Kidney (tissue), 14 donors: ENCODE results near the gene PPL. TPM values are rescaled to one million over a fixed set of nuclear protein-coding genes. Genes with fewer than 3 reads are reported as not detected.
"Not testable (repeated sequence)": the region's sequence is repeated elsewhere in the genome, so short reads cannot be mapped to it uniquely, and the experiment has no call there.

Experiments used
- DNase-seq, 5 donors: peaks; one replicate each; pipeline ENCODE4 v3.0.0-alpha.2; 2013 to 2020
- FAIRE-seq: peaks from 2 replicates; lab custom pipeline; 2012; peaks lifted over from hg19 to GRCh38; lab: Jason Lieb, UNC
- H3K27ac ChIP-seq, 2 donors: one replicate each; pipeline ENCODE4 v1.7.0; 2013; ENCODE audit warnings: low read depth in 2 of 2, low read length in 2 of 2, inconsistent platforms in 1 of 2
- H3K27me3 ChIP-seq: one replicate; pipeline ENCODE4 v1.7.1; 2013; ENCODE audit warnings: low read length, inconsistent platforms; ENCODE audit not compliant: control insufficient read depth, insufficient read depth
- H3K36me3 ChIP-seq, 3 donors: one replicate each; pipeline versions ENCODE4 v1.7.0 to v1.7.1; 2013; ENCODE audit warnings: low read length in 3 of 3, control low read depth in 1 of 3, inconsistent platforms in 1 of 3; ENCODE audit not compliant: insufficient read depth in 3 of 3, control insufficient read depth in 2 of 3
- H3K4me1 ChIP-seq, 3 donors: one replicate each; pipeline versions ENCODE4 v1.7.0 to v1.7.1; 2013; ENCODE audit warnings: low read length in 3 of 3, inconsistent platforms in 1 of 3, low read depth in 1 of 3; ENCODE audit not compliant: control insufficient read depth in 2 of 3, insufficient read depth in 2 of 3
- H3K4me3 ChIP-seq, 3 donors: one replicate each; pipeline versions ENCODE4 v1.7.0 to v1.8.1; 2013; ENCODE audit warnings: low read length in 3 of 3, control low read depth in 1 of 3, inconsistent platforms in 1 of 3
- H3K9ac ChIP-seq, 3 donors: one replicate each; pipeline versions ENCODE4 v1.7.0 to v1.7.1; 2013; ENCODE audit warnings: low read length in 3 of 3, control low read depth in 1 of 3, inconsistent platforms in 1 of 3
- H3K9me3 ChIP-seq, 3 donors: one replicate each; pipeline versions ENCODE4 v1.7.0 to v1.7.1; 2013; ENCODE audit warnings: low read length in 3 of 3, control low read depth in 1 of 3, inconsistent platforms in 1 of 3; ENCODE audit not compliant: control insufficient read depth in 2 of 3, insufficient read depth in 1 of 3
- intact Hi-C: fragments of 100-400 bp; cut with DNase I; formaldehyde crosslinking; loops from one replicate; pipeline ENCODE4 v1.11.1; 2022
- polyA plus RNA-seq: library from polyadenylated mRNA; stranded (reverse); fragments of 350-450 nt; fragmentation: Illumina TruSeq; extraction: RNeasy Lipid Tissue Mini Kit (QIAGEN cat#74804); gene quantifications from one replicate; pipeline ENCODE4 v1.2.3, GENCODE V29; 2014; ENCODE audit warnings: low read depth, low replicate concordance; ENCODE audit not compliant: insufficient read depth
- total RNA-seq: library from RNA; stranded (reverse); fragmentation: NEBNext Ultra II Directional; extraction: Animal tissue kit (Norgen Biotek cat#: 25700); gene quantifications from one replicate; pipeline ENCODE4 v1.2.1, GENCODE V29; 2021
- TF ChIP-seq, protein P1 (sequence below): IDR thresholded peaks from 3 replicates; pipeline ENCODE4 v1.5.1; 2012; ENCODE audit warnings: mild to moderate bottlenecking, moderate library complexity, borderline replicate concordance; ENCODE audit not compliant: insufficient read depth; ENCODE audit errors: extremely low read depth
- donor health status: control.
- donor health status: control.
- donor health status: control.
- donor health status: control.
- donor health status: control.
- donor health status: DM: yes; HTN: yes; CAD: no.
- donor health status: Normal renal cell carcinoma (clear cell type).

Gene PPL
- total and polyA plus RNA-seq, 2 donors from 2014 or later, result 7.7 to 78.4 TPM

DNA sequence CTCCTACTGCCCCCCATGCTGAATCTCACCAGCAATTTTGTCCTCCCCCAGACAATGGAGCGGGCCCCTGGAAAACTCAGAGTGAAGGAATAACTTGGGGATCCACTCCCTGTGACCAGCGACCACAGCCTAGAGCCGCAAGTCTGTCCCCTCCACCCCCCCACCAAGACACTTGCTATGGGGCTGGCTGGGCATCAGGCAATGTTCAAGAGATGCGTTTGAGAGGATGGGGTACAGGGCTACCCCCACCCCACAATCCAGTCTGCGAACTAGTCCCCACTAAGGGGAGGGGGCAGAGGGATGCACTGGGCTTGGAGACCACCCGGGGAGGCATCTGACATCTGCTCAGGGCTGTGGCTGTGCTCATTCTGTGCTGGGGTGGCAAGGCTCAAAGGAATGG, 2.4 kb downstream of the PPL start:
- H3K9me3 ChIP-seq, result no peaks in the 10 kb centered on the region
- peaks cover 3% of the 10 kb centered on the region for H3K27me3 ChIP-seq
- intact Hi-C loops, result no loop called here
- no peaks in the 10 kb centered on the region for H3K36me3 ChIP-seq
- H3K4me3 ChIP-seq, result no peak overlapping the region
- peaks cover 0 to 10% (median 0%) of the 10 kb centered on the region in 3 donors for H3K4me1 ChIP-seq
- H3K27ac ChIP-seq, result no peak overlapping the region
- DNase-seq (no peak), FAIRE-seq (no peak)
- H3K9ac ChIP-seq, result no peak overlapping the region
- TF ChIP-seq, protein P1, sequence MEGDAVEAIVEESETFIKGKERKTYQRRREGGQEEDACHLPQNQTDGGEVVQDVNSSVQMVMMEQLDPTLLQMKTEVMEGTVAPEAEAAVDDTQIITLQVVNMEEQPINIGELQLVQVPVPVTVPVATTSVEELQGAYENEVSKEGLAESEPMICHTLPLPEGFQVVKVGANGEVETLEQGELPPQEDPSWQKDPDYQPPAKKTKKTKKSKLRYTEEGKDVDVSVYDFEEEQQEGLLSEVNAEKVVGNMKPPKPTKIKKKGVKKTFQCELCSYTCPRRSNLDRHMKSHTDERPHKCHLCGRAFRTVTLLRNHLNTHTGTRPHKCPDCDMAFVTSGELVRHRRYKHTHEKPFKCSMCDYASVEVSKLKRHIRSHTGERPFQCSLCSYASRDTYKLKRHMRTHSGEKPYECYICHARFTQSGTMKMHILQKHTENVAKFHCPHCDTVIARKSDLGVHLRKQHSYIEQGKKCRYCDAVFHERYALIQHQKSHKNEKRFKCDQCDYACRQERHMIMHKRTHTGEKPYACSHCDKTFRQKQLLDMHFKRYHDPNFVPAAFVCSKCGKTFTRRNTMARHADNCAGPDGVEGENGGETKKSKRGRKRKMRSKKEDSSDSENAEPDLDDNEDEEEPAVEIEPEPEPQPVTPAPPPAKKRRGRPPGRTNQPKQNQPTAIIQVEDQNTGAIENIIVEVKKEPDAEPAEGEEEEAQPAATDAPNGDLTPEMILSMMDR, result no peak

DNA sequence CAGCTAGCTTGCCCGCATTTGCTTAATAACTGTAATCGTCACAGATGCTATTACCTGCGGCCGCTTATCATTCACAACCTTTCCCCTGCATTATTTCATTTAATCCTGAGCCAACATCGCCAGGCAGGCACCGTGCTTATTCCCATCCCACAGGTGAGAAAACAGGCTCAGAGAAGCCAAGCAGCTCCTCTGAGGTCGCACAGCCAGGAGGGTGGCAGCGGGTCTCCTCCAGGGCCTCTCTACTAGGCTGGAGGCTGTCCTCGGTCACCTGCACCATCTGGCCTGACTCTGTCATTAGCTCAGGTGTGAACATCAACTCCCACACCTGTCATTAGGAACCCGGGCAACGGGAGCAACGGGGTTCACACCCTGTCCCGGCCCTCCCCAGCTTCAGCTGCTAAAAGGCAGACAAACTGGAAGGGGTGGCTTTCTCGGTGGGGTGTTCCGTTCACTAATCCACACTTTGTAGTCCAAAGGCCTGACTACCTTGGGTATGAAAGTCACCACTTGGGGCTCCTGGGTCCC, 3.0 kb downstream of the PPL start:
- no peak overlapping the region for H3K4me3 ChIP-seq
- no peak for FAIRE-seq

DNA sequence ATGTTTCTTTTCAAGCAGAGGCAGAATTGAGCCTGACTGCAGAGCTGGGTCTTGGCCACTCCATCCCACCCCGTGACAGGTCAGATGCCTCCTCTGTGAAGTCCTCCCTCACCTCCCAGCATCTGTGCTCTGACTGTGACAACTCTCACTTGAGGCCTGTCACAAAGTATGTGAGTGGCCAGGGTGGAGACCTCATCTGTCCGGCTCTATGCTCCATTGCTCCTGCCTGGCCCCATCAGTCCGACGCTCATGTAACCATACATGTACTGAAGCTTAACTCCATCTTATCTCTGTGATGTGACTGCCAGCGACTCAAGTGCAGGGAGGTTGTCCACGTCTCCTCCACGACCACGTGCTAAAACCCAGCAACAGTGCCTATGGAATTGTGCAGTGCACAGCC, 3.5 kb downstream of the PPL start:
- Histone ChIP-seq H3K27me3 (peaks cover 3% of the 10 kb centered on the region), H3K27ac (no peak overlapping the region), H3K4me1 (peaks cover 0 to 10% (median 0%) of the 10 kb centered on the region in 3 donors), H3K4me3 (no peak overlapping the region), H3K9ac (no peak overlapping the region), H3K9me3 (no peaks in the 10 kb centered on the region), H3K36me3 (no peaks in the 10 kb centered on the region)
- FAIRE-seq (no peak), DNase-seq (no peak)
- intact Hi-C loops, result no loop called here
- TF ChIP-seq, protein P1, result no peak

More for the DNA sequence above, 3.0 kb downstream of the PPL start:
- H3K9ac ChIP-seq, result no peak overlapping the region
- H3K27ac ChIP-seq, result no peak overlapping the region
- TF ChIP-seq, protein P1, result no peak
- no peak for DNase-seq
- H3K27me3 ChIP-seq, result peaks cover 3% of the 10 kb centered on the region
- H3K9me3 ChIP-seq, result no peaks in the 10 kb centered on the region
- no peaks in the 10 kb centered on the region for H3K36me3 ChIP-seq
- intact Hi-C loops, result no loop called here
- H3K4me1 ChIP-seq, result peaks cover 0 to 10% (median 0%) of the 10 kb centered on the region in 3 donors

DNA sequence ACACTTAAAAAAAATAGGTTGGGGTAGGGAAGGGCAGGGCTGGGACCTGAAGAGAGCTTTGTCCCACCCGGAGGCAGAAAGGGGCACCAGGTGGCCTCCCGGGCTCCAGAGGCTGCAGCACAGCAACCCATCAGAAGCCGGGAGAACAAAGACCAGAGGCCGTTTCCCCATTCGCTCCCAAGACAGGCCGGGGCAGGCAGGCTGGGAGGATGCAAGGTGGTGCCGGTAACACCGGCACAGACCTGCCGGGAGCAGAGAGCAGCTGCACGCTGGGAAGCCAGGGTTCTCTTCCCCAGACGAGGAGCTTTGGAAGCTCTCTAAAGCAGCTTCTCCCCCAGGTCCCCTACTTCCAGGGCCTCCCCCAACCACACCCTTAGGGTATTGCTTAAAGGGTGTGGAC, 5.6 kb downstream of the PPL start:
- no peak overlapping the region for H3K9ac ChIP-seq
- no peak for DNase-seq
- H3K9me3 ChIP-seq, result peaks cover 0 to 9% (median 0%) of the 10 kb centered on the region in 3 donors
- H3K27me3 ChIP-seq, result no peaks in the 10 kb centered on the region
- peaks cover 0 to 3% (median 0%) of the 10 kb centered on the region in 3 donors for H3K4me1 ChIP-seq
- no peaks in the 10 kb centered on the region for H3K36me3 ChIP-seq
- intact Hi-C loops, result no loop called here
- H3K4me3 ChIP-seq, result no peak overlapping the region
- no peak for FAIRE-seq
- no peak overlapping the region for H3K27ac ChIP-seq
- TF ChIP-seq, protein P1, result no peak

DNA sequence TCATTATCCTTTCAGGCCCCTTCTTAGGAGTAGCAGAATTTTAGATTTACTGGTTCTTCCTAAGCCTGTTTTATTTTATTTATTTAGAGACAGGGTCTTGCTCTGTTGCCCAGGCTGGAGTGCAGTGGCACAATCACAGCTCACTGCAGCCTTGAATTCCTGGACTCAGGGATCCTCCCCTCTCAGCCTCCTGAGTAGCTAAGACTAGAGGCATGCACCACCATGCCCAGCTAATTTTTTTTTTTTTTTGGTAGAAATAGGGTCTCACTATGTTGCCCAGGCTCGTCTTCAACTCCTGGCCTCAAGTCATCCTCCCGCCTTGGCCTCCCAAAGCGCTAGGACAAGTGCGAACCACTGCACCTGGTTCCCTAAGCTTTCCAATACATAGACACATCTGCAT, 7.3 kb downstream of the PPL start:
- H3K27ac ChIP-seq, H3K4me1 ChIP-seq, intact Hi-C loops, FAIRE-seq, H3K36me3 ChIP-seq, H3K9me3 ChIP-seq, H3K9ac ChIP-seq, H3K4me3 ChIP-seq, DNase-seq, H3K27me3 ChIP-seq: not testable (repeated sequence)
